Hepatocyte (in vitro differentiated cells): ENCODE measurements around the gene AMD1. TPM values are rescaled to one million over a fixed set of nuclear protein-coding genes. Genes with fewer than 3 reads are reported as not detected.

Source experiments
- DNase-seq: peaks from one replicate; pipeline ENCODE4 v3.0.0-alpha.2; 2016; ENCODE audit warnings: low spot score
- H2AFZ ChIP-seq: fragments of 200-600 bp; sonication (generic); 2 replicates; pipeline ENCODE4 v1.6.0; 2016; ENCODE audit warnings: antibody characterized with exemption, mild to moderate bottlenecking
- H3K27ac ChIP-seq: fragments of 200-600 bp; sonication (generic); 2 replicates; pipeline ENCODE4 v1.5.1; 2016; ENCODE audit warnings: mild to moderate bottlenecking
- H3K27me3 ChIP-seq: fragments of 200-600 bp; sonication (generic); 2 replicates; pipeline ENCODE4 v1.6.1; 2016
- H3K36me3 ChIP-seq: fragments of 200-600 bp; sonication (generic); replicated peaks from 2 replicates; pipeline ENCODE4 v1.5.1; 2016; ENCODE audit warnings: low read depth; ENCODE audit not compliant: insufficient read depth
- H3K4me1 ChIP-seq: fragments of 200-600 bp; sonication (generic); 2 replicates; pipeline ENCODE4 v1.5.1; 2016; ENCODE audit warnings: mild to moderate bottlenecking, moderate library complexity; ENCODE audit not compliant: insufficient read depth
- H3K4me2 ChIP-seq: fragments of 200-600 bp; sonication (generic); 2 replicates; pipeline ENCODE4 v1.6.0; 2016
- H3K4me3 ChIP-seq: fragments of 200-600 bp; sonication (generic); 2 replicates; pipeline ENCODE4 v1.5.1; 2016; ENCODE audit warnings: mild to moderate bottlenecking
- H3K79me2 ChIP-seq: fragments of 200-600 bp; sonication (generic); 2 replicates; pipeline ENCODE4 v1.6.0; 2017; ENCODE audit warnings: mild to moderate bottlenecking
- H3K9me2 ChIP-seq: fragments of 200-600 bp; sonication (generic); replicated peaks from 2 replicates; pipeline ENCODE4 v1.6.0; 2017; ENCODE audit warnings: mild to moderate bottlenecking; ENCODE audit not compliant: insufficient read depth
- H3K9me3 ChIP-seq: fragments of 200-600 bp; sonication (generic); 2 replicates; pipeline ENCODE4 v1.5.1; 2016; ENCODE audit warnings: low read depth, mild to moderate bottlenecking
- H4K20me1 ChIP-seq: fragments of 200-600 bp; sonication (generic); 2 replicates; pipeline ENCODE4 v1.6.0; 2016; ENCODE audit warnings: mild to moderate bottlenecking; ENCODE audit not compliant: insufficient read depth, poor library complexity, severe bottlenecking
- CTCF ChIP-seq: fragments of 200-600 bp; sonication (generic); IDR thresholded peaks from 2 replicates; pipeline ENCODE4 v1.5.1; 2016; ENCODE audit warnings: antibody characterized with exemption, mild to moderate bottlenecking; ENCODE audit not compliant: poor library complexity
- EZH2 ChIP-seq: fragments of 200-600 bp; sonication (generic); IDR thresholded peaks from 2 replicates; pipeline ENCODE4 v1.6.1; 2016; ENCODE audit warnings: antibody characterized with exemption, mild to moderate bottlenecking, borderline replicate concordance
- EZH2phosphoT487 ChIP-seq: fragments of 200-600 bp; sonication (generic); IDR thresholded peaks from one replicate; pipeline ENCODE4 v1.6.1; 2018; ENCODE audit warnings: antibody characterized with exemption, mild to moderate bottlenecking, low read depth, moderate library complexity; ENCODE audit not compliant: unreplicated experiment, severe bottlenecking
- WGBS: methylation state at CpG from one replicate; pipeline ENCODE4 v1.1.6; 2016; ENCODE audit warnings: low lambda C conversion rate; ENCODE audit errors: missing lambda C conversion rate; 5-methylcytosine and 5-hydroxymethylcytosine counted together
- polyA plus RNA-seq: library from polyadenylated mRNA; unstranded; fragments of >200 nt; fragmentation: Nextera tagmentation; extraction: Ambion mirVana; gene quantifications from 2 replicates; pipeline ENCODE4 v1.2.1, GENCODE V29; 2016
- total RNA-seq: library from RNA; depleted of rRNA; stranded (reverse); fragments of >200 nt; gene quantifications from 2 replicates; pipeline ENCODE4 v1.2.3, GENCODE V29; 2014

Gene AMD1
- total and polyA plus RNA-seq, 2 experiments from 2014 or later: 42.7 to 106 TPM

GRCh38 chr6:110880651-110881050, 6.1 kb downstream of the AMD1 start:
- Histone ChIP-seq H3K4me1 (peaks cover 40% of the 10 kb centered on the region), H3K27ac (no peak overlapping the region), H3K4me2 (no peak overlapping the region)

GRCh38 chr6:110881546-110882273, 7.1 kb downstream of the AMD1 start:
- no peak for TF ChIP-seq EZH2
- TF ChIP-seq CTCF: no peak
- TF ChIP-seq EZH2phosphoT487: no peak
- Histone ChIP-seq H3K4me2 (peak overlapping the region; percentile 30), H3K36me3 (no peaks in the 10 kb centered on the region), H3K9me2 (no peaks in the 10 kb centered on the region), H3K4me3 (no peak overlapping the region), H3K9me3 (no peaks in the 10 kb centered on the region), H4K20me1 (peaks cover 100% of the 10 kb centered on the region), H3K27me3 (no peaks in the 10 kb centered on the region), H2AFZ (no peak overlapping the region), H3K27ac (no peak overlapping the region), H3K79me2 (peaks cover 100% of the 10 kb centered on the region), H3K4me1 (peaks cover 40% of the 10 kb centered on the region)
- 85% methylated on average over 9 of the region's 9 CpGs for WGBS
- DNase-seq: no peak

More at GRCh38 chr6:110880651-110881050, 6.1 kb downstream of the AMD1 start:
- 85% methylated on average over 9 of the region's 9 CpGs for WGBS
- no peaks in the 10 kb centered on the region for H3K9me3 ChIP-seq
- peaks cover 98% of the 10 kb centered on the region for H4K20me1 ChIP-seq
- H3K4me3 ChIP-seq: no peak overlapping the region
- H3K9me2 ChIP-seq: no peaks in the 10 kb centered on the region
- TF ChIP-seq EZH2phosphoT487 (no peak), EZH2 (no peak), CTCF (no peak)
- no peaks in the 10 kb centered on the region for H3K27me3 ChIP-seq
- H3K79me2 ChIP-seq: peaks cover 98% of the 10 kb centered on the region
- DNase-seq: no peak
- H2AFZ ChIP-seq: no peak overlapping the region
- no peaks in the 10 kb centered on the region for H3K36me3 ChIP-seq

GRCh38 chr6:110882274-110882619, 7.7 kb downstream of the AMD1 start:
- Histone ChIP-seq H3K27me3 (no peaks in the 10 kb centered on the region), H4K20me1 (peaks cover 100% of the 10 kb centered on the region), H3K36me3 (no peaks in the 10 kb centered on the region), H3K27ac (no peak overlapping the region), H3K9me3 (no peaks in the 10 kb centered on the region), H3K9me2 (no peaks in the 10 kb centered on the region), H3K79me2 (peaks cover 100% of the 10 kb centered on the region), H3K4me2 (peak overlapping the region; percentile 30), H2AFZ (no peak overlapping the region), H3K4me3 (no peak overlapping the region), H3K4me1 (peaks cover 40% of the 10 kb centered on the region)
- TF ChIP-seq CTCF: no peak
- TF ChIP-seq EZH2phosphoT487: no peak
- TF ChIP-seq EZH2: no peak
- DNase-seq: no peak
- 83% methylated on average over 1 of the region's 1 CpG for WGBS
